Esophagus muscularis mucosa (tissue), 4 donors: ENCODE data around the gene SPINK4.

Experiments
- EP300 ChIP-seq: sonication (generic); formaldehyde crosslinking; IDR thresholded peaks from one replicate; pipeline ENCODE4 v1.6.1; 2017; ENCODE audit warnings: antibody characterized with exemption
- POLR2A ChIP-seq: fragments of 450-650 bp; IDR thresholded peaks from one replicate; pipeline ENCODE4 v1.6.1; 2017; ENCODE audit warnings: antibody characterized with exemption, moderate library complexity, mild to moderate bottlenecking, low read depth
- POLR2AphosphoS5 ChIP-seq, 2 donors: sonication (generic); formaldehyde crosslinking; IDR thresholded peaks; one replicate each; pipeline ENCODE4 v1.6.1; 2017; ENCODE audit warnings: antibody characterized with exemption in 2 of 2
- TF ChIP-seq, protein P1 (sequence below), 3 experiments: fragments of 200-600 bp in 2 of 3; fragments of 450-650 bp in 1 of 3; sonication (generic) in 2 of 3; IDR thresholded peaks; one replicate each; pipeline ENCODE4 v1.5.1; 2017 to 2019; ENCODE audit warnings: antibody characterized with exemption in 3 of 3, mild to moderate bottlenecking in 2 of 3, moderate library complexity in 1 of 3

DNA sequence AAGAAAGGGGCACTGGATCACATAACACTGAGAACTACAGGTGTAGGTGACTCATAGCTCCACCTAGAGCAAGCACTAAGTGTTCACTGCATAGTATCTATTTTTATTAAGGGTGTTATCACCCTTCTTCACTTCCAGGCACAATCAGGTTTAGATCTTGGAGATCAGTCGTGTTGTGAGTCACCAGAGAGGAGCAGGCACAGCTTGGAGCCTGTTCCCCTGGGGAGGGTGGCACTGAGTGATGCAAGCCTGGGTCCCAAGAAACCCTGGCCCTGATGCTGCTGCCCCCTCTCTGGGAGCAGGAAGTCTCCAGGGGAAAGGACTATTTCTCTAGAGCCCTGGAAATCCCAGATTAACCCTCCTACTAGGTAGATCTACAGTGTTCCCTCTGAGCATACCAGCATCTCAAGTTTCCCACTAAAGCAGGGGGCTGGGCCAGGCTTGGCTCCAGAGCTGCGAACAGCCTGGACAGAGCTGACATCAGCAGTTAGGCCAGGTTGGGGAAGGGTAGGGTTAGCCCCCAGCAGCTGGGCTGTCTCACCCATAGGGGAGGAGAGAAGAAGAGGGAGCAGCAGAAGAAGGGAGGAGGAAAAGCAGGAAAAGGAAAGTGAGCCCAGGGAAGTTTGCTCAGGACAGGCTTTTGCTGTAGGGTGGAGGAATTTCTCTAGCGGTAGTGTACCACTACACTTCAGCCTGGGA, 28.1 kb upstream of the SPINK4 start:
- TF ChIP-seq POLR2AphosphoS5 (IDR thresholded peaks at IDR 0.05): no peak
- TF ChIP-seq, protein P1, sequence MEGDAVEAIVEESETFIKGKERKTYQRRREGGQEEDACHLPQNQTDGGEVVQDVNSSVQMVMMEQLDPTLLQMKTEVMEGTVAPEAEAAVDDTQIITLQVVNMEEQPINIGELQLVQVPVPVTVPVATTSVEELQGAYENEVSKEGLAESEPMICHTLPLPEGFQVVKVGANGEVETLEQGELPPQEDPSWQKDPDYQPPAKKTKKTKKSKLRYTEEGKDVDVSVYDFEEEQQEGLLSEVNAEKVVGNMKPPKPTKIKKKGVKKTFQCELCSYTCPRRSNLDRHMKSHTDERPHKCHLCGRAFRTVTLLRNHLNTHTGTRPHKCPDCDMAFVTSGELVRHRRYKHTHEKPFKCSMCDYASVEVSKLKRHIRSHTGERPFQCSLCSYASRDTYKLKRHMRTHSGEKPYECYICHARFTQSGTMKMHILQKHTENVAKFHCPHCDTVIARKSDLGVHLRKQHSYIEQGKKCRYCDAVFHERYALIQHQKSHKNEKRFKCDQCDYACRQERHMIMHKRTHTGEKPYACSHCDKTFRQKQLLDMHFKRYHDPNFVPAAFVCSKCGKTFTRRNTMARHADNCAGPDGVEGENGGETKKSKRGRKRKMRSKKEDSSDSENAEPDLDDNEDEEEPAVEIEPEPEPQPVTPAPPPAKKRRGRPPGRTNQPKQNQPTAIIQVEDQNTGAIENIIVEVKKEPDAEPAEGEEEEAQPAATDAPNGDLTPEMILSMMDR (IDR thresholded peaks at IDR 0.05): no peak
- TF ChIP-seq POLR2A: no peak
- TF ChIP-seq EP300: no peak
